HL-60 (cell line): ENCODE measurements around the gene C6.

Experiments
- DNase-seq, 2 experiments: peaks; one replicate each; pipeline ENCODE4 v3.0.0-alpha.2; 2010 to 2020; ENCODE audit warnings: low read depth in 1 of 2, low spot score in 1 of 2
- H3K27ac ChIP-seq: fragments of 250-450 bp; sonication (Bioruptor Pico); replicated peaks from 2 replicates; pipeline ENCODE4 v1.5.1; 2020; ENCODE audit warnings: mild to moderate bottlenecking, moderate library complexity
- H3K27me3 ChIP-seq: fragments of 250-450 bp; sonication (Bioruptor Pico); 2 replicates; pipeline ENCODE4 v1.5.1; 2021; ENCODE audit warnings: mild to moderate bottlenecking, moderate library complexity; ENCODE audit not compliant: insufficient read depth, poor library complexity, severe bottlenecking
- H3K4me3 ChIP-seq: replicated peaks from 2 replicates; pipeline ENCODE4 v1.5.1; 2011; ENCODE audit warnings: mild to moderate bottlenecking, control low read depth, low read length; ENCODE audit not compliant: insufficient read depth
- GABPA ChIP-seq: IDR thresholded peaks from 2 replicates; pipeline ENCODE4 v1.6.1; 2012; ENCODE audit warnings: low read depth
- POLR2AphosphoS5 ChIP-seq: IDR thresholded peaks from 2 replicates; pipeline ENCODE4 v1.6.1; 2012; ENCODE audit warnings: low read depth
- SPI1 ChIP-seq: IDR thresholded peaks from 2 replicates; pipeline ENCODE4 v1.6.1; 2012; ENCODE audit warnings: low read depth, mild to moderate bottlenecking, borderline replicate concordance
- TF ChIP-seq, protein P1 (sequence below): IDR thresholded peaks from 2 replicates; pipeline ENCODE4 v1.6.1; 2012; ENCODE audit warnings: low read depth; ENCODE audit not compliant: insufficient replicate concordance
- TF ChIP-seq, protein P2 (sequence below): IDR thresholded peaks from one replicate; pipeline ENCODE4 v1.5.1; 2011; ENCODE audit warnings: low read length, control low read depth, inconsistent platforms; ENCODE audit not compliant: insufficient read depth

C6 gene

DNA sequence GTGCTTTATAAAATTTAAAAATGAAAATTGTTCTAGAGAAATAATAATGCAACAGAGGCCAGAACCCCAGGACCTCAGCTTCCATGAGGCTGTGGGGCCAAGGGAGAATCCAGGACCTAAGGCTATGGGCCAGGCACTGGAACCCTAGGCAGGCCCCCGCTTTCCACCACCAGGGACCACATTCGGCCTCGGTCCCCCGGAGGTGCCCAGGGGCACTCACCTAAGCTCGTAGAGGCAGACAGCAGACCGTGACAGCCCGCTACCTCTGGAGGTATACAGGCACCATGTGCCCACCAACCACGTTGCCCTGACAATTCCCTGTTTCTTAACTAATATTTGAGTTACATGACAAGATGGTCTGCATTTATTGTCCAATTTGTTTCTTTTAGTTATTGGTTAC is 92.7 kb downstream of the C6 start:
- no peak for DNase-seq
- Histone ChIP-seq H3K27ac (no peak overlapping the region), H3K27me3 (no peaks in the 10 kb centered on the region), H3K4me3 (no peak overlapping the region)
- TF ChIP-seq, protein P1, sequence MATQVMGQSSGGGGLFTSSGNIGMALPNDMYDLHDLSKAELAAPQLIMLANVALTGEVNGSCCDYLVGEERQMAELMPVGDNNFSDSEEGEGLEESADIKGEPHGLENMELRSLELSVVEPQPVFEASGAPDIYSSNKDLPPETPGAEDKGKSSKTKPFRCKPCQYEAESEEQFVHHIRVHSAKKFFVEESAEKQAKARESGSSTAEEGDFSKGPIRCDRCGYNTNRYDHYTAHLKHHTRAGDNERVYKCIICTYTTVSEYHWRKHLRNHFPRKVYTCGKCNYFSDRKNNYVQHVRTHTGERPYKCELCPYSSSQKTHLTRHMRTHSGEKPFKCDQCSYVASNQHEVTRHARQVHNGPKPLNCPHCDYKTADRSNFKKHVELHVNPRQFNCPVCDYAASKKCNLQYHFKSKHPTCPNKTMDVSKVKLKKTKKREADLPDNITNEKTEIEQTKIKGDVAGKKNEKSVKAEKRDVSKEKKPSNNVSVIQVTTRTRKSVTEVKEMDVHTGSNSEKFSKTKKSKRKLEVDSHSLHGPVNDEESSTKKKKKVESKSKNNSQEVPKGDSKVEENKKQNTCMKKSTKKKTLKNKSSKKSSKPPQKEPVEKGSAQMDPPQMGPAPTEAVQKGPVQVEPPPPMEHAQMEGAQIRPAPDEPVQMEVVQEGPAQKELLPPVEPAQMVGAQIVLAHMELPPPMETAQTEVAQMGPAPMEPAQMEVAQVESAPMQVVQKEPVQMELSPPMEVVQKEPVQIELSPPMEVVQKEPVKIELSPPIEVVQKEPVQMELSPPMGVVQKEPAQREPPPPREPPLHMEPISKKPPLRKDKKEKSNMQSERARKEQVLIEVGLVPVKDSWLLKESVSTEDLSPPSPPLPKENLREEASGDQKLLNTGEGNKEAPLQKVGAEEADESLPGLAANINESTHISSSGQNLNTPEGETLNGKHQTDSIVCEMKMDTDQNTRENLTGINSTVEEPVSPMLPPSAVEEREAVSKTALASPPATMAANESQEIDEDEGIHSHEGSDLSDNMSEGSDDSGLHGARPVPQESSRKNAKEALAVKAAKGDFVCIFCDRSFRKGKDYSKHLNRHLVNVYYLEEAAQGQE: no peak
- TF ChIP-seq SPI1 (no peak), POLR2AphosphoS5 (no peak), GABPA (no peak)
- TF ChIP-seq, protein P2, sequence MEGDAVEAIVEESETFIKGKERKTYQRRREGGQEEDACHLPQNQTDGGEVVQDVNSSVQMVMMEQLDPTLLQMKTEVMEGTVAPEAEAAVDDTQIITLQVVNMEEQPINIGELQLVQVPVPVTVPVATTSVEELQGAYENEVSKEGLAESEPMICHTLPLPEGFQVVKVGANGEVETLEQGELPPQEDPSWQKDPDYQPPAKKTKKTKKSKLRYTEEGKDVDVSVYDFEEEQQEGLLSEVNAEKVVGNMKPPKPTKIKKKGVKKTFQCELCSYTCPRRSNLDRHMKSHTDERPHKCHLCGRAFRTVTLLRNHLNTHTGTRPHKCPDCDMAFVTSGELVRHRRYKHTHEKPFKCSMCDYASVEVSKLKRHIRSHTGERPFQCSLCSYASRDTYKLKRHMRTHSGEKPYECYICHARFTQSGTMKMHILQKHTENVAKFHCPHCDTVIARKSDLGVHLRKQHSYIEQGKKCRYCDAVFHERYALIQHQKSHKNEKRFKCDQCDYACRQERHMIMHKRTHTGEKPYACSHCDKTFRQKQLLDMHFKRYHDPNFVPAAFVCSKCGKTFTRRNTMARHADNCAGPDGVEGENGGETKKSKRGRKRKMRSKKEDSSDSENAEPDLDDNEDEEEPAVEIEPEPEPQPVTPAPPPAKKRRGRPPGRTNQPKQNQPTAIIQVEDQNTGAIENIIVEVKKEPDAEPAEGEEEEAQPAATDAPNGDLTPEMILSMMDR: no peak

DNA sequence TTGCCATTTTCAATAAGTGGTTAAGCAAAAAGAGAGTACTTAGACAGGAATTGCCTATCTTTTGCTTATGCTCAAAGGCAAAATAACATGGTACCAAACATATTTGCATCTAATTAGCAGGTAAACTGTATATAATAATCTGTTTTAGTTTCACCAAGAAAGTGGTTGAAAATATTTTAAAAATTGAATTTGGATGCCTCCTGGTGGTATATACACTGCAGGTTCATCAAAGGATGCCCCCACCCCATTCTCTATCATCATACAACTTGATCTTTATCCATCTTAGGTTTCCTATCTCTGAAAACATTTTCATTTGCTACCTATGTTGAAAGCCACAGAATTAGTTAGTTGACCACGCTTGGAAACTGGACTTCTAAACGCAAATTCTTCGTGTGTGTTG is 95.2 kb downstream of the C6 start:
- Histone ChIP-seq H3K27ac (no peak overlapping the region), H3K4me3 (no peak overlapping the region)
- TF ChIP-seq POLR2AphosphoS5 (no peak), SPI1 (no peak), GABPA (no peak)
- TF ChIP-seq, protein P1: no peak
- TF ChIP-seq, protein P2: no peak

DNA sequence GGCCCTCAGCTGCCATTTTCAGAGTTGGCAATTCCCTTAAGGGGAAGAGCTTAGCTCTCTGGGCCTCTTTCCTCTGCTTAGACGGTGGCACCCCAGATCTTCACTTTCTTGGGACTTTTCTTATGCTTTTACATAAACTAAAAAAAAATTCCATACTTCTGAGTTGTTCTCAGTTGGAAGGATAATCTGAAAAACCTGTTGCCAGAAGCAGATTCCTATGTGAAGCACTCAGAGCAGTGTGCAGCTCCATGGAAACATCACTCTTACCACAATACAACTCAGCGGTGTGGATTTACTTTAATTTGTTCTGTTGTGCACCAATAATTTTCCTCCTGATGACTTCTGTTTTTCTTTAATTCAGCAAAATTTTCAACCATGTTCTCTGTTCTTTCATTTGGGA is 98.1 kb downstream of the C6 start:
- no peak overlapping the region for H3K27ac ChIP-seq
- TF ChIP-seq POLR2AphosphoS5 (no peak), GABPA (no peak)
- TF ChIP-seq, protein P2: no peak
- TF ChIP-seq, protein P1: no peak
- DNase-seq: no peak
- H3K4me3 ChIP-seq: no peak overlapping the region
- no peaks in the 10 kb centered on the region for H3K27me3 ChIP-seq

More for the DNA sequence above, 95.2 kb downstream of the C6 start:
- no peak for DNase-seq
- no peaks in the 10 kb centered on the region for H3K27me3 ChIP-seq
